D721Med (cell line): ENCODE data around the gene LKAAEAR1.
A peak's percentile ranks its signal among the peaks of the same experiment; 100 is the strongest.

Source experiments
- DNase-seq: peaks from one replicate; pipeline ENCODE4 v3.0.0; 2011; ENCODE audit warnings: low spot score; ENCODE audit not compliant: insufficient read length
- FAIRE-seq: peaks from 2 replicates; lab custom pipeline; 2011; peaks lifted over from hg19 to GRCh38; lab: Jason Lieb, UNC
- CTCF ChIP-seq: IDR thresholded peaks from 2 replicates; pipeline ENCODE4 v1.5.1; 2012; ENCODE audit warnings: mild to moderate bottlenecking, control low read depth; ENCODE audit not compliant: insufficient read depth; ENCODE audit errors: missing control alignments

The LKAAEAR1 gene

GRCh38 chr20:64083378-64083803, 807 bp downstream of the LKAAEAR1 start:
- peak; percentile 68 for TF ChIP-seq CTCF
- FAIRE-seq, result no peak

GRCh38 chr20:64082820-64083377, 1.3 kb downstream of the LKAAEAR1 start:
- DNase-seq (no peak), FAIRE-seq (no peak)
- TF ChIP-seq CTCF, result no peak

More at GRCh38 chr20:64083378-64083803, 807 bp downstream of the LKAAEAR1 start:
- peak; percentile 62 for DNase-seq

- no peak for DNase-seq
- FAIRE-seq, result no peak
- TF ChIP-seq CTCF, result no peak
These were observed 2.0 kb downstream of the LKAAEAR1 start for GRCh38 chr20:64082126-64082731.

DNA sequence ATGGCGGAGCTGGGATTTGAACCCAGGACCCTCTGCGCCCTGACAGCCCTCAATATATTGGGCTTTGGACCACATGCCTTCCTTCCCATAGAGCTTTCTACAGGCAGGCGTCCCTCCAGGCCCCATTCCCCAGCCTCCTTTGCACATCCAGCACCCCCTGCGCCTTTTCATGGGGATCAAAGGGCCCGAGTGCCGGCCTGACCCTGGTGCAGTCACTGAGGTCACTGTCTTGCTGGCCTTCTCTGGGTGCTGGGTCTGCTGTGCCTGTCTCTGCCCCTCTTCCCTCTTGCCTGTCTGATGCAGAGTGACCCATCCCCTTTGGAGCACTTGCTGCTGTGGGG, 2.6 kb downstream of the LKAAEAR1 start:
- no peak for TF ChIP-seq CTCF
- no peak for DNase-seq
- FAIRE-seq, result no peak

DNA sequence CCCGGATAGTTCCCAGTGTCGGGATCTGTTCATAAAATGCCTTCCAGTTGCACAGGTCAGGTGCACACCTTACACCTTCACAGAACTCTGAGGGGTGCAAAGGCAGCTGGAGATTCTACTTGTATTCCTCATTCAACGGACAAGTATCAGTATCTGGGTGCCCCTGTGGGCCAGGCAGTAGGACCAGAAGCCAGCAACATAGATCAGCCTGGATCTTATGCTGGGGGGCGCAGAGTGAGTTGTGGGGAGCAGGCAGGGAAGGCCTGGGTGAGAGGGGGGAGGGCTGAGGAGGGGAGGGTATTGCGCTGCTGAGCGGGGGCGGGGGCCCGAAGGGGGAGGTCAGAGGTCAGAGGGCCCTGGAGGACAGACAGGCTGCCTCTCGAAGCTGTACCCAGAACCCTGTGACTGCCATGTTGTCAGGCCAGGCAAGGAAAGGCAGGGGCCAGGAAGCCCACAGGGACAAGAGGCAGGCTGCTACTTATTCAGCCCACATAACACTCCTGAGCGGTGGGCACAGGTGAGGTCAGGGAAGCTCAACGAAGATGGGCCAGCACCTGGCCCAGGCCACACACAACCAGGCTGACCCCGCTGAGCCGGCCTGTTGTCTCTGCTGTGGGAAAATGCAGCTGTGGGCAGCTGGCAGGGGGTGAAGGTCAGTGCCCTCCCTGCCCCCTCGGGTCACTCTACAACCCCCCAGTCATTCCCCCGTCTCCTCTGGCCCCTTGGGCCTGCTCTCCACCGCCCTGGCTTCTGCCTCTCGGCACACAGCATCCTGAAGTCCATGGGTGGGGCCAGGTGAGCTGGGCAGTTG, 3.2 kb downstream of the LKAAEAR1 start:
- TF ChIP-seq CTCF, result no peak
- DNase-seq (no peak), FAIRE-seq (no peak)

DNA sequence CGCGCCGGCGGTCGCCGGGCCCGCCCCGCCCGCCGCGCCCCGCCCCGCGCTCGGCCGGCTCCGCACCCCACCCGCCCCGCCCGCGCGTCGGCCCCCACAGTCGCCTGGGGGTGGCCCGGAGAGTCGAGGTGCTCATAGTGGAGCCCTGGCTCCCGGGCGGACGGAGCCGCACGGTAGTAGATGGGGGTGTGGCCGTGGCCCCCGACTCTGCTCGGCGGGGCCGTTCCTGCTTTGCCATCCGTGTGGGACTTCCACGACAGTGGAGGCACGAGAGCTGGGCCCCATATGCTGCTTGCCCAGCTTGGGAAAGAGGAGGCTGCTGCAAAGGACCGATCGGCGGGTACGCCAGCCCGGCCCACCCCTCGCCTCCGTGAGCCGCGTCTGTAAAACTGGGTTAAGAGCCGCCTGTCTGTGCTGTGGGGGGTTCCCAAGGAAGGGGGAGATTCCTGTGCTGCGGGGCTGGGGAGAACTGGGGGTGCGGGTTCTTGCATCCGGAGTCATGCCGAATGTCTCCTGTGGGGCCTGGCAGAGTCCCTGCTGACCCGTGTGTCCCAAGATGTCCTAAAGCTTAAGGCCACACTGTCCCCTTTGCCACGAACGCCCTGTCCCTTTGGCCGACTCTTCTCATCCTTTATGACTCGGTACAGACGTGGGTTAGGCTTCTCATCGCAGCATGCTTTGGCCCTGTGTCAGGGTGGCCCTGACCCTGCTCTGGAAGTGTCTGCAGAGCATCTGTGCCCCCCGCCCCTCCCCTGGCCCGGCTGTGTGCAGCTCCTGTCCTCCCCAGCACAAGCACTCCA, 4.0 kb downstream of the LKAAEAR1 start, which contains the start of gene OPRL1:
TSS of gene OPRL1 (plus strand) at position 70 of the 800 bp plus-strand sequence. CDS start 12,639 bp downstream, outside the sequence.
- no peak for FAIRE-seq
- no peak for DNase-seq
- no peak for TF ChIP-seq CTCF
